ENCODE data around the gene VPS13D.

- no peak for TF ChIP-seq CTCF (IDR thresholded peaks at IDR 0.05)
- TF ChIP-seq POLR2A (IDR thresholded peaks at IDR 0.05), result no peak
Measured at GRCh38 chr1:12296623-12297022, 66.8 kb downstream of the VPS13D start.

Measured in Peyer's patch (tissue), 4 donors.